Keratinocyte (primary cell): Measurements from ENCODE around the gene TMC2.
"Not testable (repeated sequence)": the region's sequence is repeated elsewhere in the genome, so short reads cannot be mapped to it uniquely, and the experiment has no call there.

ENCODE experiments used
- EZH2 ChIP-seq: IDR thresholded peaks from one replicate; pipeline ENCODE4 v1.6.1; 2012; ENCODE audit warnings: inconsistent platforms, mild to moderate bottlenecking, low read length, moderate library complexity
- TF ChIP-seq, protein P1 (sequence below), 3 experiments: IDR thresholded peaks in 1 of 3; conservative IDR thresholded peaks in 1 of 3; optimal IDR thresholded peaks in 1 of 3; 2 replicates in 2 of 3; 3 replicates in 1 of 3; pipeline versions ENCODE3 to v1.5.1; 2011; ENCODE audit warnings: low read length in 3 of 3, mild to moderate bottlenecking in 3 of 3, moderate library complexity in 2 of 3, control low read depth in 1 of 3, inconsistent platforms in 1 of 3; ENCODE audit not compliant: insufficient read depth in 2 of 3; ENCODE audit errors: extremely low read depth in 1 of 3

DNA sequence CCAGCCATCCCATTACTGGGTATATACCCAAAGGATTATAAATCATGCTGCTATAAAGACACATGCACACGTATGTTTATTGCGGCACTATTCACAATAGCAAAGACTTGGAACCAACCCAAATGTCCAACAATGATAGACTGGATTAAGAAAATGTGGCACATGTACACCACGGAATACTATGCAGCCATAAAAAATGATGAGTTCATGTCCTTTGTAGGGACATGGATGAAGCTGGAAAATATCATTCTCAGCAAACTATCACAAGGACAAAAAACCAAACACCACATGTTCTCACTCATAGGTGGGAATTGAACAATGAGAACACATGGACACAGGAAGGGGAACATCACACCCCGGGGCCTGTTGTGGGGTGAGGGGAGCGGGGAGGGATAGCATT lies 29.9 kb upstream of the TMC2 start:
- TF ChIP-seq, protein P1, sequence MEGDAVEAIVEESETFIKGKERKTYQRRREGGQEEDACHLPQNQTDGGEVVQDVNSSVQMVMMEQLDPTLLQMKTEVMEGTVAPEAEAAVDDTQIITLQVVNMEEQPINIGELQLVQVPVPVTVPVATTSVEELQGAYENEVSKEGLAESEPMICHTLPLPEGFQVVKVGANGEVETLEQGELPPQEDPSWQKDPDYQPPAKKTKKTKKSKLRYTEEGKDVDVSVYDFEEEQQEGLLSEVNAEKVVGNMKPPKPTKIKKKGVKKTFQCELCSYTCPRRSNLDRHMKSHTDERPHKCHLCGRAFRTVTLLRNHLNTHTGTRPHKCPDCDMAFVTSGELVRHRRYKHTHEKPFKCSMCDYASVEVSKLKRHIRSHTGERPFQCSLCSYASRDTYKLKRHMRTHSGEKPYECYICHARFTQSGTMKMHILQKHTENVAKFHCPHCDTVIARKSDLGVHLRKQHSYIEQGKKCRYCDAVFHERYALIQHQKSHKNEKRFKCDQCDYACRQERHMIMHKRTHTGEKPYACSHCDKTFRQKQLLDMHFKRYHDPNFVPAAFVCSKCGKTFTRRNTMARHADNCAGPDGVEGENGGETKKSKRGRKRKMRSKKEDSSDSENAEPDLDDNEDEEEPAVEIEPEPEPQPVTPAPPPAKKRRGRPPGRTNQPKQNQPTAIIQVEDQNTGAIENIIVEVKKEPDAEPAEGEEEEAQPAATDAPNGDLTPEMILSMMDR (optimal IDR thresholded peaks at IDR 0.05 in 1 of 3, IDR thresholded peaks at IDR 0.05 in 1 of 3, conservative IDR thresholded peaks at IDR 0.05 in 1 of 3; ENCODE audit: extremely low read depth in 1 of 3, insufficient read depth in 2 of 3, low read length in 3 of 3), result not testable (repeated sequence)
- not testable (repeated sequence) for TF ChIP-seq EZH2
